ENCODE measurements around the gene WDR19.

DNA sequence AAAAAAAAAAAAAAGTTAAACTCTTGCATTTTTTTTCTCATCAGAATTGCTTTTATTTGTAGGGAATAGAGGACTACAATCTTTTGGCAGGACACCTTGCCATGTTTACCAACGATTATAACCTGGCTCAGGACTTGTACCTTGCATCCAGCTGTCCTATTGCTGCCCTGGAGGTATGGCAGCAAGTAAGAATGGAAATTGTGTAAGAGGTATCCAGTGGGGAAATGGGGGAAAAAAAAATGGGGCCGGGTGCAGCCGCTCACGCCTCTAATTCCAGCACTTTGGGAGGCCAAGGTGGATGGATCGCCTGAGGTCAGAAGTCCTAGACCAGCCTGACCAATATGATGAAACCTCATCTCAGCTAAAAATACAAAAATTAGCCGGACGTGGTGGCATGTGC lies 49.8 kb downstream of the WDR19 start:
- TF ChIP-seq, protein P1, sequence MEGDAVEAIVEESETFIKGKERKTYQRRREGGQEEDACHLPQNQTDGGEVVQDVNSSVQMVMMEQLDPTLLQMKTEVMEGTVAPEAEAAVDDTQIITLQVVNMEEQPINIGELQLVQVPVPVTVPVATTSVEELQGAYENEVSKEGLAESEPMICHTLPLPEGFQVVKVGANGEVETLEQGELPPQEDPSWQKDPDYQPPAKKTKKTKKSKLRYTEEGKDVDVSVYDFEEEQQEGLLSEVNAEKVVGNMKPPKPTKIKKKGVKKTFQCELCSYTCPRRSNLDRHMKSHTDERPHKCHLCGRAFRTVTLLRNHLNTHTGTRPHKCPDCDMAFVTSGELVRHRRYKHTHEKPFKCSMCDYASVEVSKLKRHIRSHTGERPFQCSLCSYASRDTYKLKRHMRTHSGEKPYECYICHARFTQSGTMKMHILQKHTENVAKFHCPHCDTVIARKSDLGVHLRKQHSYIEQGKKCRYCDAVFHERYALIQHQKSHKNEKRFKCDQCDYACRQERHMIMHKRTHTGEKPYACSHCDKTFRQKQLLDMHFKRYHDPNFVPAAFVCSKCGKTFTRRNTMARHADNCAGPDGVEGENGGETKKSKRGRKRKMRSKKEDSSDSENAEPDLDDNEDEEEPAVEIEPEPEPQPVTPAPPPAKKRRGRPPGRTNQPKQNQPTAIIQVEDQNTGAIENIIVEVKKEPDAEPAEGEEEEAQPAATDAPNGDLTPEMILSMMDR (IDR thresholded peaks at IDR 0.05): no peak
- TF ChIP-seq TAF1 (IDR thresholded peaks at IDR 0.05; ENCODE audit: borderline replicate concordance, low read depth, low read length) (no peak), POLR2AphosphoS5 (IDR thresholded peaks at IDR 0.05; ENCODE audit: low read depth, low read length) (no peak), JUND (IDR thresholded peaks at IDR 0.05) (no peak), MXI1 (IDR thresholded peaks at IDR 0.05; ENCODE audit: low read depth, low read length) (no peak)
- TF ChIP-seq, protein P2, sequence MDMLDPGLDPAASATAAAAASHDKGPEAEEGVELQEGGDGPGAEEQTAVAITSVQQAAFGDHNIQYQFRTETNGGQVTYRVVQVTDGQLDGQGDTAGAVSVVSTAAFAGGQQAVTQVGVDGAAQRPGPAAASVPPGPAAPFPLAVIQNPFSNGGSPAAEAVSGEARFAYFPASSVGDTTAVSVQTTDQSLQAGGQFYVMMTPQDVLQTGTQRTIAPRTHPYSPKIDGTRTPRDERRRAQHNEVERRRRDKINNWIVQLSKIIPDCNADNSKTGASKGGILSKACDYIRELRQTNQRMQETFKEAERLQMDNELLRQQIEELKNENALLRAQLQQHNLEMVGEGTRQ (IDR thresholded peaks at IDR 0.05; ENCODE audit: borderline replicate concordance, low read depth, low read length): no peak
